Esophagus squamous epithelium (tissue), 5 donors: ENCODE results near the gene MAGI1. TPM values are rescaled to one million over a fixed set of nuclear protein-coding genes. Genes with fewer than 3 reads are reported as not detected.

ENCODE experiments used
- DNase-seq: peaks from one replicate; lab custom pipeline; 2025; lab: John Stamatoyannopoulos, UW
- H3K27ac ChIP-seq, 4 donors: fragments of 200-600 bp; sonication (generic); one replicate each; pipeline ENCODE4 v1.5.1; 2016 to 2019; ENCODE audit warnings: mild to moderate bottlenecking in 1 of 4
- H3K27me3 ChIP-seq, 4 donors: fragments of 200-600 bp; sonication (generic); 1 replicate in 3 of 4; 2 replicates in 1 of 4; pipeline versions ENCODE4 v1.5.1 to v1.6.0; 2017 to 2021; ENCODE audit warnings: antibody characterized with exemption in 1 of 4
- H3K36me3 ChIP-seq, 3 donors: fragments of 200-600 bp; sonication (generic); one replicate each; pipeline ENCODE4 v1.5.1; 2016 to 2019
- H3K4me1 ChIP-seq, 3 donors: fragments of 200-600 bp; sonication (generic); one replicate each; pipeline ENCODE4 v1.5.1; 2017 to 2019
- H3K4me3 ChIP-seq, 4 donors: fragments of 200-600 bp; sonication (generic); 1 replicate in 3 of 4; 2 replicates in 1 of 4; pipeline ENCODE4 v1.5.1; 2016 to 2019; ENCODE audit warnings: mild to moderate bottlenecking in 2 of 4, moderate library complexity in 1 of 4
- H3K9me3 ChIP-seq, 3 donors: fragments of 200-600 bp; sonication (generic); one replicate each; pipeline ENCODE4 v1.5.1; 2016 to 2019
- CTCF ChIP-seq, 6 experiments: fragments of 450-650 bp in 4 of 6; fragments of 200-600 bp in 2 of 6; sonication (generic) in 2 of 6; IDR thresholded peaks; one replicate each; pipeline ENCODE4 v1.5.1; 2016 to 2019; ENCODE audit warnings: antibody characterized with exemption in 6 of 6, mild to moderate bottlenecking in 4 of 6, moderate library complexity in 4 of 6
- POLR2A ChIP-seq, 4 donors: fragments of 450-650 bp; IDR thresholded peaks; one replicate each; pipeline ENCODE4 v1.6.1; 2017; ENCODE audit warnings: antibody characterized with exemption in 4 of 4, mild to moderate bottlenecking in 4 of 4, moderate library complexity in 3 of 4
- WGBS, 2 donors: methylation state at CpG; one replicate each; pipeline ENCODE4 v1.1.5; 2018; 5-methylcytosine and 5-hydroxymethylcytosine counted together
- intact Hi-C: fragments of 100-400 bp; cut with DNase I; formaldehyde crosslinking; loops from one replicate; pipeline ENCODE4 v1.15.0; 2022
- total RNA-seq, 4 donors: library from RNA; depleted of rRNA; stranded (reverse); fragments of >200 nt; gene quantifications; one replicate each; pipeline ENCODE4 v1.1.0, GENCODE V29; 2016
- donor health status: DM: yes; HTN: yes; CAD: no.

MAGI1 gene
- total RNA-seq, 4 donors from 2014 or later: 12.0 to 28.2 (median 21.1) TPM

GRCh38 chr3:65502526-65502925, 536.2 kb downstream of the MAGI1 start:
- intact Hi-C loops: no loop called here
- no peak overlapping the region for H3K27ac ChIP-seq
- H3K27me3 ChIP-seq: no peaks in the 10 kb centered on the region
- TF ChIP-seq POLR2A (IDR thresholded peaks at IDR 0.05) (no peak), CTCF (IDR thresholded peaks at IDR 0.05) (no peak)
- H3K4me1 ChIP-seq: peaks cover 0 to 27% (median 4%) of the 10 kb centered on the region in 3 donors
- no peaks in the 10 kb centered on the region for H3K9me3 ChIP-seq
- no peaks in the 10 kb centered on the region for H3K36me3 ChIP-seq
- whole genome bisulfite sequencing, 2 donors: 82% methylated on average over 2 of the region's 2 CpGs; no CpG with 5 or more reads in 1 of the 2 donors
- DNase-seq: no peak
- H3K4me3 ChIP-seq: no peak overlapping the region

- no peaks in the 10 kb centered on the region for H3K36me3 ChIP-seq
- no peak overlapping the region for H3K4me3 ChIP-seq
- TF ChIP-seq CTCF (IDR thresholded peaks at IDR 0.05) (no peak), POLR2A (IDR thresholded peaks at IDR 0.05) (no peak)
- peaks cover 0 to 27% (median 4%) of the 10 kb centered on the region in 3 donors for H3K4me1 ChIP-seq
- H3K27ac ChIP-seq: no peak overlapping the region
- WGBS, 2 donors: 84 to 89% methylated on average over 6 of the region's 6 CpGs
- H3K27me3 ChIP-seq: no peaks in the 10 kb centered on the region
- no peaks in the 10 kb centered on the region for H3K9me3 ChIP-seq
- DNase-seq: no peak
- intact Hi-C loops: no loop called here
Measured at GRCh38 chr3:65500398-65501306, 538.1 kb downstream of the MAGI1 start.

- 70 to 81% methylated on average over 8 of the region's 8 CpGs for WGBS, 2 donors
- Histone ChIP-seq H3K27ac (no peak overlapping the region), H3K27me3 (no peaks in the 10 kb centered on the region), H3K9me3 (no peaks in the 10 kb centered on the region), H3K4me3 (no peak overlapping the region), H3K4me1 (peaks cover 0 to 4% (median 0%) of the 10 kb centered on the region in 3 donors), H3K36me3 (no peaks in the 10 kb centered on the region)
- TF ChIP-seq POLR2A (IDR thresholded peaks at IDR 0.05) (no peak), CTCF (IDR thresholded peaks at IDR 0.05) (no peak)
- intact Hi-C loops: no loop called here
- no peak for DNase-seq
Measured at GRCh38 chr3:65497846-65498245, 540.9 kb downstream of the MAGI1 start.

- DNase-seq: no peak
- H3K4me3 ChIP-seq: no peak overlapping the region
- intact Hi-C loops: no loop called here
- H3K4me1 ChIP-seq: no peaks in the 10 kb centered on the region
- H3K27ac ChIP-seq: no peak overlapping the region
- no peaks in the 10 kb centered on the region for H3K27me3 ChIP-seq
- TF ChIP-seq CTCF (IDR thresholded peaks at IDR 0.05) (no peak), POLR2A (IDR thresholded peaks at IDR 0.05) (no peak)
- peaks cover 0 to 3% (median 0%) of the 10 kb centered on the region in 3 donors for H3K36me3 ChIP-seq
- WGBS, 2 donors: 83 to 92% methylated on average over 2 of the region's 2 CpGs
- no peaks in the 10 kb centered on the region for H3K9me3 ChIP-seq
Measured at GRCh38 chr3:65497236-65497635, 541.5 kb downstream of the MAGI1 start.

GRCh38 chr3:65493938-65494337, 544.8 kb downstream of the MAGI1 start:
- Histone ChIP-seq H3K36me3 (peaks cover 0 to 4% (median 0%) of the 10 kb centered on the region in 3 donors), H3K4me3 (no peak overlapping the region), H3K27me3 (no peaks in the 10 kb centered on the region), H3K9me3 (no peaks in the 10 kb centered on the region), H3K27ac (no peak overlapping the region), H3K4me1 (no peaks in the 10 kb centered on the region)
- 77 to 84% methylated on average over 7 of the region's 7 CpGs for WGBS, 2 donors
- intact Hi-C loops: no loop called here
- TF ChIP-seq POLR2A (IDR thresholded peaks at IDR 0.05) (no peak), CTCF (IDR thresholded peaks at IDR 0.05) (no peak)
- no peak for DNase-seq
